K562 (cell line): ENCODE data around the gene UBE2J2. TPM values are rescaled to one million over a fixed set of nuclear protein-coding genes. Genes with fewer than 3 reads are reported as not detected.
A peak's percentile ranks its signal among the peaks of the same experiment; 100 is the strongest.

ENCODE experiments used
- CBX8 ChIP-seq: fragments of 200-600 bp; sonication (generic); IDR thresholded peaks from 2 replicates; pipeline ENCODE4 v1.6.1; 2012; ENCODE audit warnings: borderline replicate concordance, mixed run types, low read depth, mild to moderate bottlenecking, moderate library complexity, mixed read lengths, low read length, control low read depth, inconsistent platforms; ENCODE audit not compliant: poor library complexity, severe bottlenecking; ENCODE audit errors: extremely low read depth
- HMGXB4 ChIP-seq: sonication (generic); formaldehyde crosslinking; IDR thresholded peaks from 2 replicates; pipeline ENCODE4 v1.8.1; 2023; ENCODE audit warnings: mild to moderate bottlenecking, missing genetic modification reagents
- KLF1 ChIP-seq: fragments of 450-650 bp; IDR thresholded peaks from 2 replicates; pipeline ENCODE4 v1.6.1; 2016; ENCODE audit warnings: missing genetic modification characterization, missing compliant biosample characterization
- MECOM ChIP-seq: fragments of 250-450 bp; sonication (Bioruptor Pico); IDR thresholded peaks from 2 replicates; pipeline ENCODE4 v1.8.0; 2022; ENCODE audit warnings: inconsistent platforms
- MXD1 ChIP-seq: fragments of 250-450 bp; sonication (Bioruptor Pico); IDR thresholded peaks from 2 replicates; pipeline ENCODE4 v1.8.0; 2021; ENCODE audit warnings: borderline replicate concordance, mild to moderate bottlenecking, moderate library complexity; ENCODE audit not compliant: poor library complexity, severe bottlenecking
- MYBL2 ChIP-seq, 2 experiments: fragments of 450-650 bp in 1 of 2; sonication (generic) in 1 of 2; formaldehyde crosslinking in 1 of 2; IDR thresholded peaks; 2 replicates each; pipeline versions ENCODE4 v1.6.1 to v1.8.1; 2017 to 2022; ENCODE audit warnings: borderline replicate concordance in 1 of 2, inconsistent platforms in 1 of 2, low read depth in 1 of 2, mild to moderate bottlenecking in 1 of 2, missing genetic modification reagents in 1 of 2, moderate library complexity in 1 of 2
- NCOA6 ChIP-seq: fragments of 450-650 bp; IDR thresholded peaks from 2 replicates; pipeline ENCODE4 v1.6.1; 2017; ENCODE audit warnings: mild to moderate bottlenecking
- NONO ChIP-seq, 2 experiments: fragments of 200-400 bp in 1 of 2; fragments of 450-650 bp in 1 of 2; formaldehyde crosslinking in 1 of 2; IDR thresholded peaks; 2 replicates each; pipeline ENCODE4 v1.6.1; 2017; ENCODE audit warnings: low read depth in 2 of 2, mild to moderate bottlenecking in 2 of 2, moderate library complexity in 2 of 2, low read length in 1 of 2
- RAD21 ChIP-seq, 2 experiments: fragments of 250-450 bp in 1 of 2; fragments of 450-650 bp in 1 of 2; sonication (Bioruptor Pico) in 1 of 2; formaldehyde crosslinking in 1 of 2; IDR thresholded peaks in 1 of 2; conservative IDR thresholded peaks in 1 of 2; 2 replicates each; pipeline versions ENCODE4 v1.4.0 to v1.8.0; 2020 to 2022; ENCODE audit warnings: mild to moderate bottlenecking in 2 of 2, moderate library complexity in 1 of 2
- ZFP30 ChIP-seq: fragments of 250-450 bp; sonication (Bioruptor Pico); IDR thresholded peaks from 2 replicates; pipeline ENCODE4 v1.8.0; 2022; ENCODE audit warnings: moderate library complexity, mild to moderate bottlenecking, inconsistent platforms, borderline replicate concordance
- ZNF696 ChIP-seq: fragments of 250-450 bp; sonication (Bioruptor Pico); conservative IDR thresholded peaks from 2 replicates; pipeline ENCODE4 v1.4.0; 2020; ENCODE audit warnings: mild to moderate bottlenecking, moderate library complexity
- polyA plus RNA-seq, 8 experiments: library from polyadenylated mRNA; depleted of rRNA in 4 of 8; stranded (reverse) in 5 of 8; unstranded in 3 of 8; fragments of >200 nt; fragmentation: Nextera tagmentation in 2 of 8; fragmentation: Illumina TruSeq in 1 of 8; extraction: Ambion mirVana in 2 of 8; extraction: Trizol in 1 of 8; gene quantifications; 2 replicates each; pipeline versions ENCODE4 v1.2.1 to v1.2.3, GENCODE V29; 2011 to 2014; ENCODE audit warnings: inconsistent platforms in 1 of 8, missing spikeins in 1 of 8
- total RNA-seq, 7 experiments: library from RNA; depleted of rRNA in 6 of 7; stranded (reverse); fragments of >200 nt in 6 of 7; fragmentation: Illumina TruSeq in 2 of 7; extraction: Trizol in 2 of 7; gene quantifications; 2 replicates each; pipeline versions ENCODE4 v1.2.1 to v1.2.3, GENCODE V29; 2011 to 2021; ENCODE audit warnings: low replicate concordance in 1 of 7
- TF ChIP-seq, protein P1 (sequence below): fragments of 200-800 bp; sonication (Bioruptor generic); IDR thresholded peaks from 2 replicates; pipeline ENCODE4 v1.6.1; 2017; ENCODE audit warnings: missing genetic modification characterization, missing compliant biosample characterization

Gene UBE2J2
- total and polyA plus RNA-seq, 9 of the 15 experiments (the other 6 are each of a cell fraction or from before 2014, with no cell fraction given): 0.93 to 112 (median 75.5) TPM

- TF ChIP-seq NCOA6 (no peak), MXD1 (CRISPR knock-in tag) (peak; percentile 68), ZNF696 (CRISPR knock-in tag) (no peak), HMGXB4 (CRISPR knock-in tag) (peak; percentile 91), NONO (IDR thresholded peaks at IDR 0.05; ENCODE audit: low read depth in 2 of 2, low read length in 1 of 2) (peak in 1 of 2 experiments; percentile 67; a peak in 1 of 4 replicates), CBX8 (no peak), MECOM (peak; percentile 80), ZFP30 (CRISPR knock-in tag) (no peak), MYBL2 (IDR thresholded peaks at IDR 0.05; ENCODE audit: low read depth) (no peak), MYBL2 (CRISPR knock-in tag; IDR thresholded peaks at IDR 0.05; ENCODE audit: borderline replicate concordance) (no peak), KLF1 (tag) (0 out of 2 replicates have a peak, but pooled peaks have one; percentile 28), RAD21 (CRISPR knock-in tag; conservative IDR thresholded peaks at IDR 0.05 in 1 of 2, IDR thresholded peaks at IDR 0.05 in 1 of 2) (0 out of 4 replicates have a peak, but pooled peaks of 1 of the 2 experiments have one; percentile 4)
- TF ChIP-seq, protein P1, sequence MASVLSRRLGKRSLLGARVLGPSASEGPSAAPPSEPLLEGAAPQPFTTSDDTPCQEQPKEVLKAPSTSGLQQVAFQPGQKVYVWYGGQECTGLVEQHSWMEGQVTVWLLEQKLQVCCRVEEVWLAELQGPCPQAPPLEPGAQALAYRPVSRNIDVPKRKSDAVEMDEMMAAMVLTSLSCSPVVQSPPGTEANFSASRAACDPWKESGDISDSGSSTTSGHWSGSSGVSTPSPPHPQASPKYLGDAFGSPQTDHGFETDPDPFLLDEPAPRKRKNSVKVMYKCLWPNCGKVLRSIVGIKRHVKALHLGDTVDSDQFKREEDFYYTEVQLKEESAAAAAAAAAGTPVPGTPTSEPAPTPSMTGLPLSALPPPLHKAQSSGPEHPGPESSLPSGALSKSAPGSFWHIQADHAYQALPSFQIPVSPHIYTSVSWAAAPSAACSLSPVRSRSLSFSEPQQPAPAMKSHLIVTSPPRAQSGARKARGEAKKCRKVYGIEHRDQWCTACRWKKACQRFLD (CRISPR knock-in tag): peak; percentile 85
Observed at GRCh38 chr1:1232208-1232795, 41.4 kb downstream of the UBE2J2 start, which contains the start of gene B3GALT6 (continued).
